DND-41 (cell line): ENCODE measurements around the gene SCAMP3.
A peak's percentile ranks its signal among the peaks of the same experiment; 100 is the strongest.

Experiments used
- ATAC-seq: fragments of 200-7000 bp; cut with Tn5 transposase; 3 replicates; pipeline ENCODE4 v1.9.1; 2021; ENCODE audit warnings: low read depth; ENCODE audit not compliant: insufficient read depth
- DNase-seq: peaks from one replicate; pipeline ENCODE4 v3.0.0-alpha.2; 2020
- H2AFZ ChIP-seq: 2 replicates; pipeline ENCODE4 v1.6.0; 2012; ENCODE audit warnings: low read depth, low read length
- H3K27ac ChIP-seq: 2 replicates; pipeline ENCODE4 v1.5.1; 2012; ENCODE audit warnings: low read length, inconsistent platforms
- H3K27me3 ChIP-seq: fragments of 200-600 bp; sonication (generic); 2 replicates; pipeline ENCODE4 v1.6.0; 2012; ENCODE audit warnings: low read length, mild to moderate bottlenecking, inconsistent platforms; ENCODE audit not compliant: insufficient read depth, poor library complexity
- H3K36me3 ChIP-seq: 2 replicates; pipeline ENCODE4 v1.5.1; 2012; ENCODE audit warnings: low read length, inconsistent platforms; ENCODE audit not compliant: insufficient read depth
- H3K4me1 ChIP-seq: 2 replicates; pipeline ENCODE4 v1.5.1; 2012; ENCODE audit warnings: mild to moderate bottlenecking, low read length; ENCODE audit not compliant: insufficient read depth
- H3K4me2 ChIP-seq: 2 replicates; pipeline ENCODE4 v1.6.0; 2012; ENCODE audit warnings: mild to moderate bottlenecking, moderate library complexity, low read length, inconsistent platforms; ENCODE audit not compliant: insufficient read depth
- H3K4me3 ChIP-seq, 2 experiments: fragments of 200-600 bp in 1 of 2; shearing (Covaris generic) in 1 of 2; 2 replicates each; pipeline ENCODE4 v1.5.1; 2012 to 2016; ENCODE audit warnings: inconsistent platforms in 2 of 2, low read length in 2 of 2, mild to moderate bottlenecking in 2 of 2, low read depth in 1 of 2, moderate library complexity in 1 of 2
- H3K79me2 ChIP-seq: 2 replicates; pipeline ENCODE4 v1.6.0; 2012; ENCODE audit warnings: low read length, inconsistent platforms; ENCODE audit not compliant: insufficient read depth
- H3K9ac ChIP-seq: 2 replicates; pipeline ENCODE4 v1.6.0; 2012; ENCODE audit warnings: low read depth, mild to moderate bottlenecking, inconsistent platforms, low read length, moderate library complexity
- H3K9me3 ChIP-seq: 2 replicates; pipeline ENCODE4 v1.5.1; 2012; ENCODE audit warnings: low read length, moderate library complexity, mild to moderate bottlenecking, inconsistent platforms; ENCODE audit not compliant: insufficient read depth, severe bottlenecking
- H4K20me1 ChIP-seq: 2 replicates; pipeline ENCODE4 v1.6.0; 2012; ENCODE audit warnings: low read length; ENCODE audit not compliant: insufficient read depth
- EZH2 ChIP-seq: IDR thresholded peaks from 3 replicates; pipeline ENCODE4 v1.6.1; 2012; ENCODE audit warnings: borderline replicate concordance, low read depth, mild to moderate bottlenecking, moderate library complexity, low read length, inconsistent platforms; ENCODE audit not compliant: severe bottlenecking
- TF ChIP-seq, protein P1 (sequence below): IDR thresholded peaks from 2 replicates; pipeline ENCODE4 v1.5.1; 2012; ENCODE audit warnings: borderline replicate concordance, low read length, moderate library complexity, mild to moderate bottlenecking; ENCODE audit not compliant: poor library complexity, severe bottlenecking; ENCODE audit errors: extremely low read depth

Gene SCAMP3

DNA sequence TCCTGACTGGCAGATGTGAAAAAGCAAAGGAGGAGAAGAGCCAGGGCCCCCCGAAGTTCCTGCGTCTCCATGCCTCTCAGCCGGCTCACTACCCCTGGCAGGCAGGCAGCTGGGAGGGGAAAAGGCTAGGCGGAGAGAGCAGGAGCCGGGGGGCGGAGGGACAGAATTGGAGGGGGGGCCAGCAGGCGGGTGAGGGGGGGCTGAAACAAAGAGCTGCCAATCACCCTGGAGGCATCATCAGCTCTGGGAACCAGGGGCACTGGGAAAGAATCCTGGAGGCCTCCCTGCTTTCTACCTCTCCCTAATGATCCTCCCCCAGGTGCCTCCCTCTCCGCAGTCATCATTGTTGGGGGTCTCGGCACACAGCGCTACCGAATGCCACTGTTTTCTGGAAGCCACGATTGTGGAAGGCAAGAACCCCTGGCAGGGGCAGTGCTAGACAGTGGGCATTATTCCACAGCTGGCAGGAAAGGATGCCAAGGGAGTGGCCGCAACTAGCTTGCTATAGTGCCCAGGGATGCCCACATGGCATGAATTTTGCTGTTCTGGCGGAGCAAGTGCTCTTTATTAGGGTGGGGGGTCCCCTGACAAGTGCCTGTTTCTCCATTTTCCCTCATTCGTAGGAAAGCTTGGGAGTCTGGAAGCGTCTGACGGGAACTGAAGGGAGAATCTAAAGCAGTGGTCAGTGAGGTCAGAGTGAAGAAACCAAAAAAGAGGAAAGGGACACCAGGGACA is 54.2 kb downstream of the SCAMP3 start, which contains the start of gene THBS3:
THBS3 (minus strand) TSS at position 92 of the 735 bp plus-strand sequence; CDS start at position 71, 21 bp downstream.
- no peak for ATAC-seq

GRCh38 chr1:155206891-155207805 is 55.0 kb downstream of the SCAMP3 start:
- H3K4me1 ChIP-seq: peaks cover 33% of the 10 kb centered on the region

More for the DNA sequence above, 54.2 kb downstream of the SCAMP3 start, which contains the start of gene THBS3:
- Histone ChIP-seq H3K36me3 (peaks cover 10% of the 10 kb centered on the region), H3K27me3 (no peaks in the 10 kb centered on the region), H3K27ac (peak within 1 kb of the TSS; percentile 81), H3K9ac (peak within 1 kb of the TSS; percentile 75), H3K79me2 (peaks cover 17% of the 10 kb centered on the region), H3K4me3 (peak within 1 kb of the TSS; percentile 77 to 88), H4K20me1 (no peaks in the 10 kb centered on the region), H3K4me1 (peaks cover 33% of the 10 kb centered on the region), H3K4me2 (peak within 1 kb of the TSS; percentile 86), H3K9me3 (no peaks in the 10 kb centered on the region), H2AFZ (peak within 1 kb of the TSS; percentile 92)
- TF ChIP-seq EZH2: no peak
- TF ChIP-seq, protein P1, sequence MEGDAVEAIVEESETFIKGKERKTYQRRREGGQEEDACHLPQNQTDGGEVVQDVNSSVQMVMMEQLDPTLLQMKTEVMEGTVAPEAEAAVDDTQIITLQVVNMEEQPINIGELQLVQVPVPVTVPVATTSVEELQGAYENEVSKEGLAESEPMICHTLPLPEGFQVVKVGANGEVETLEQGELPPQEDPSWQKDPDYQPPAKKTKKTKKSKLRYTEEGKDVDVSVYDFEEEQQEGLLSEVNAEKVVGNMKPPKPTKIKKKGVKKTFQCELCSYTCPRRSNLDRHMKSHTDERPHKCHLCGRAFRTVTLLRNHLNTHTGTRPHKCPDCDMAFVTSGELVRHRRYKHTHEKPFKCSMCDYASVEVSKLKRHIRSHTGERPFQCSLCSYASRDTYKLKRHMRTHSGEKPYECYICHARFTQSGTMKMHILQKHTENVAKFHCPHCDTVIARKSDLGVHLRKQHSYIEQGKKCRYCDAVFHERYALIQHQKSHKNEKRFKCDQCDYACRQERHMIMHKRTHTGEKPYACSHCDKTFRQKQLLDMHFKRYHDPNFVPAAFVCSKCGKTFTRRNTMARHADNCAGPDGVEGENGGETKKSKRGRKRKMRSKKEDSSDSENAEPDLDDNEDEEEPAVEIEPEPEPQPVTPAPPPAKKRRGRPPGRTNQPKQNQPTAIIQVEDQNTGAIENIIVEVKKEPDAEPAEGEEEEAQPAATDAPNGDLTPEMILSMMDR: no peak
- no peak for DNase-seq

More at GRCh38 chr1:155206891-155207805, 55.0 kb downstream of the SCAMP3 start:
- Histone ChIP-seq H3K27me3 (no peaks in the 10 kb centered on the region), H3K36me3 (peaks cover 7% of the 10 kb centered on the region), H3K9ac (peak overlapping the region; percentile 14; the same call in 1 of the 2 replicates), H3K4me2 (peak overlapping the region; percentile 51), H3K4me3 (no peak overlapping the region; a peak in 1 of 4 replicates), H3K79me2 (peaks cover 17% of the 10 kb centered on the region), H3K9me3 (no peaks in the 10 kb centered on the region), H3K27ac (peak overlapping the region; percentile 38; the same call in 1 of the 2 replicates), H2AFZ (peak overlapping the region; percentile 51), H4K20me1 (no peaks in the 10 kb centered on the region)
- TF ChIP-seq, protein P1: peak; percentile 89
- no peak for TF ChIP-seq EZH2
- DNase-seq (peak; percentile 88), ATAC-seq (peak; percentile 63)
